Stimulated activated naive CD8-positive, alpha-beta T cell treated with anti-CD3 and anti-CD28 coated beads, Interleukin-15, Interleukin-2, amounts not matched to agents 100 ng/mL and 50 ng/mL, for 24 hours (primary cell): ENCODE results near the gene INO80E.
"Not testable (repeated sequence)": the region's sequence is repeated elsewhere in the genome, so short reads cannot be mapped to it uniquely, and the experiment has no call there.

Experiments
- H3K27ac Mint-ChIP-seq: one replicate; pipeline ENCODE4 v1.8.0; 2021; ENCODE audit warnings: mild to moderate bottlenecking, mixed read lengths
- H3K27me3 Mint-ChIP-seq: one replicate; pipeline ENCODE4 v1.8.0; 2021; ENCODE audit warnings: mixed read lengths
- H3K36me3 Mint-ChIP-seq: one replicate; pipeline ENCODE4 v1.8.0; 2021; ENCODE audit warnings: low read depth, mixed read lengths
- H3K4me1 Mint-ChIP-seq: one replicate; pipeline ENCODE4 v1.8.0; 2021; ENCODE audit warnings: low read depth, mixed read lengths
- H3K4me3 Mint-ChIP-seq: one replicate; pipeline ENCODE4 v1.8.0; 2021; ENCODE audit warnings: mild to moderate bottlenecking, mixed read lengths
- H3K9me3 Mint-ChIP-seq: one replicate; pipeline ENCODE4 v1.8.0; 2021; ENCODE audit warnings: mixed read lengths

Gene INO80E

DNA sequence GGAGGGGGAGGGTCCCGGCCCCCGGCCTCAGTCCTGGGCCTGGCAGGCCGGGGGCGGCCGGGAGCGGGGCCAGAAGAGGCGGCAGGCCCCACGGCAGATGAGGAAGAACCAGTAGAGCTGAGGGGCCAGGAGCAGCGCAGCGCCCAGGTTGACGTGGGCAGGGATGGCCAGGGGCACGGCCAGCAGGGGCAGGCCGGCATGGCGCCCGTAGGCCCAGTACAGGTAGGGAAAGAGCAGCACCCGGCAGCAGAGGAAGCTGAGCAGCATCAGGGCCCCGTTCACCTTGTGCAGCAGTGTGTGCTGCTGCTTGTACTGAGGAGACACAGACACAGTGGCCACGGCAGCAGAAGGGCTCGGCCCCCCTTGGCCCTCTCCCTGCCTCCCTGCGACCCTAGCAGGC, 29.1 kb downstream of the INO80E start:
- no peaks in the 10 kb centered on the region for H3K9me3 Mint-ChIP-seq
- H3K36me3 Mint-ChIP-seq, result no peaks in the 10 kb centered on the region
- peaks cover 34% of the 10 kb centered on the region for H3K27me3 Mint-ChIP-seq
- H3K27ac Mint-ChIP-seq, result no peak overlapping the region
- no peak overlapping the region for H3K4me3 Mint-ChIP-seq
- peaks cover 11% of the 10 kb centered on the region for H3K4me1 Mint-ChIP-seq

DNA sequence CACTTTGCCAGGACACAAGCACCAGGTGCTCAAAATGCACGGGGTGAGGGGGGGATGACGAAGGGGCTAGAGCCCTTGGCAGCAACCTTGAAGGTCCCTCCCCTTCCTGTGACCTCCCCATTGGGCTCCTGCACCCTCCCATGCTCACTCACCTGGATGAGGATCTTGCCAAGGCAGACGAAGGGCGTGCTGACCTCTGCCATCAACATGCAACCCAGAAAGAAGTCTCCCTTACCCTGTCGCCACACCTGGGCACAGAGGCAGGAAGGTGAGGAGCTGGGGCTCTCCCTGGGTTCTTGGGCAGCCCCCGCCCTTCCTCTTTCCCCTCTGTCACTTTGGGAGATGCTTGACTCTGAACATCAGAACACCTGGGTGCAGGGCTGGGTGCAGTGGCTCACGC, 29.5 kb downstream of the INO80E start:
- no peak overlapping the region for H3K4me3 Mint-ChIP-seq
- H3K36me3 Mint-ChIP-seq, result no peaks in the 10 kb centered on the region
- H3K27me3 Mint-ChIP-seq, result peaks cover 36% of the 10 kb centered on the region
- H3K27ac Mint-ChIP-seq, result no peak overlapping the region
- no peaks in the 10 kb centered on the region for H3K9me3 Mint-ChIP-seq
- peaks cover 11% of the 10 kb centered on the region for H3K4me1 Mint-ChIP-seq

- no peaks in the 10 kb centered on the region for H3K9me3 Mint-ChIP-seq
- H3K4me1 Mint-ChIP-seq, result peaks cover 2% of the 10 kb centered on the region
- no peak overlapping the region for H3K4me3 Mint-ChIP-seq
- no peak overlapping the region for H3K27ac Mint-ChIP-seq
- no peaks in the 10 kb centered on the region for H3K36me3 Mint-ChIP-seq
- peaks cover 35% of the 10 kb centered on the region for H3K27me3 Mint-ChIP-seq
Observed at GRCh38 chr16:30026449-30026848, 30.4 kb downstream of the INO80E start.

- Mint-ChIP-seq H3K27me3 (peaks cover 43% of the 10 kb centered on the region), H3K9me3 (no peaks in the 10 kb centered on the region), H3K36me3 (no peaks in the 10 kb centered on the region), H3K27ac (no peak overlapping the region), H3K4me3 (no peak overlapping the region), H3K4me1 (peaks cover 4% of the 10 kb centered on the region)
Observed at GRCh38 chr16:30027588-30028437, 31.8 kb downstream of the INO80E start.

- peaks cover 4% of the 10 kb centered on the region for H3K4me1 Mint-ChIP-seq
- no peak overlapping the region for H3K27ac Mint-ChIP-seq
- no peaks in the 10 kb centered on the region for H3K9me3 Mint-ChIP-seq
- no peak overlapping the region for H3K4me3 Mint-ChIP-seq
- no peaks in the 10 kb centered on the region for H3K36me3 Mint-ChIP-seq
- peaks cover 46% of the 10 kb centered on the region for H3K27me3 Mint-ChIP-seq
Observed at GRCh38 chr16:30028438-30029076, 32.5 kb downstream of the INO80E start.

- Mint-ChIP-seq H3K27me3 (peaks cover 52% of the 10 kb centered on the region), H3K27ac (no peak overlapping the region), H3K4me3 (no peak overlapping the region), H3K4me1 (peaks cover 7% of the 10 kb centered on the region), H3K9me3 (no peaks in the 10 kb centered on the region), H3K36me3 (no peaks in the 10 kb centered on the region)
Observed at GRCh38 chr16:30030011-30030685, 34.1 kb downstream of the INO80E start.

- Mint-ChIP-seq H3K4me3 (no peak within 1 kb of the TSS), H3K4me1 (peaks cover 7% of the 10 kb centered on the region), H3K27me3 (peaks cover 56% of the 10 kb centered on the region), H3K36me3 (no peaks in the 10 kb centered on the region), H3K27ac (no peak within 1 kb of the TSS), H3K9me3 (no peaks in the 10 kb centered on the region)
Observed at GRCh38 chr16:30030841-30031413, 34.9 kb downstream of the INO80E start, which contains the start of gene TLCD3B. TSS of gene TLCD3B (minus strand) at chr16:30031271. CDS start at chr16:30030527, 744 bp downstream.

DNA sequence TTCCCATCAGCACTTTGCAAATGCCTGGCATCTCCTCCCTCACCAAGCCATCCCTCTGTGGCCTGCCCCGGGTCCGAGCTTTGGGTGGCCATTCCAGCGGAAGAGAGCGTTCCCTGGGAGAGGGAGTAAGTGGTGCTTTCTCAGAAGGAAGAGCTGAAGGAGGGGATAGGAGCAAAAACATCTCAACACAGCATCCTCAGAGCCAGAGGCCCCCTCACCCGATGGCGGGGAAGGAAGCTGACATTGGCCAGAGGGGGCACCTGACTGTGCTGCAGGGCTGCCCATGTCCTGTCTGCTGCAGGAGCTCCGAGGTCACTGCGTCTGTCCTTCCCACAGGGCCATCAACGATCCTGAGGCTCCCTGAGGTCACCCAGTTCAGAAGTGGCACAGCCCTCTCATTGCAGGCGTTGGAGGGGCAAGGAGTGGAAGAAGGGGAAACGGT, 35.5 kb downstream of the INO80E start:
- no peaks in the 10 kb centered on the region for H3K9me3 Mint-ChIP-seq
- peaks cover 56% of the 10 kb centered on the region for H3K27me3 Mint-ChIP-seq
- H3K4me1 Mint-ChIP-seq, result peaks cover 7% of the 10 kb centered on the region
- H3K27ac Mint-ChIP-seq, result no peak overlapping the region
- no peak overlapping the region for H3K4me3 Mint-ChIP-seq
- H3K36me3 Mint-ChIP-seq, result no peaks in the 10 kb centered on the region

- Mint-ChIP-seq H3K4me1 (peaks cover 7% of the 10 kb centered on the region), H3K9me3 (no peaks in the 10 kb centered on the region), H3K36me3 (no peaks in the 10 kb centered on the region), H3K27ac (no peak overlapping the region), H3K4me3 (no peak overlapping the region), H3K27me3 (peaks cover 49% of the 10 kb centered on the region)
Observed at GRCh38 chr16:30032083-30032819, 36.2 kb downstream of the INO80E start.

GRCh38 chr16:30033270-30033669, 37.2 kb downstream of the INO80E start:
- H3K4me3 Mint-ChIP-seq, result no peak overlapping the region
- no peak overlapping the region for H3K27ac Mint-ChIP-seq
- H3K36me3 Mint-ChIP-seq, result no peaks in the 10 kb centered on the region
- peaks cover 7% of the 10 kb centered on the region for H3K4me1 Mint-ChIP-seq
- H3K27me3 Mint-ChIP-seq, result peaks cover 42% of the 10 kb centered on the region
- H3K9me3 Mint-ChIP-seq, result no peaks in the 10 kb centered on the region

- Mint-ChIP-seq H3K4me3 (no peak overlapping the region), H3K9me3 (no peaks in the 10 kb centered on the region), H3K36me3 (no peaks in the 10 kb centered on the region), H3K27me3 (peaks cover 10% of the 10 kb centered on the region), H3K27ac (no peak overlapping the region), H3K4me1 (no peaks in the 10 kb centered on the region)
Observed at GRCh38 chr16:30040221-30040620, 44.2 kb downstream of the INO80E start.

GRCh38 chr16:30040690-30041089, 44.6 kb downstream of the INO80E start:
- not testable (repeated sequence) for H3K36me3 Mint-ChIP-seq, H3K27me3 Mint-ChIP-seq, H3K4me3 Mint-ChIP-seq, H3K27ac Mint-ChIP-seq, H3K4me1 Mint-ChIP-seq, H3K9me3 Mint-ChIP-seq

DNA sequence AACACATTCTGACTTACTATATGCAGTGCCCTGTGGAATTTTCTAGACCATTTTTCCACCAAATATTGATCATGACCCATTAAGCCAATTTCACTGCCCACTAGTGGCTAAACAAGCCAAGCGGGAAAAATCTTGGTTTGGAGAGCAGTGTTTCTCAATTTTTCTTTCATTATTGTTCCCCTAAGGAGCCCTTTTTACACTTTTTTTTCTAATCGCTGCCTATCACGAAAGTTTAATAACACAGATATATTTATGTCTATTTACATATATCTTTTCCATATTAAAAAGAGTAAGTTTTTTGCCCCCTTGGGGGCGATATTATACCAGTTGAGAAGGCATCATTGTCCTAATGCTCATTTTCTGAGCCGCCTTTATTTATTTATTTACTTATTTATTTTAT, 45.8 kb downstream of the INO80E start:
- Mint-ChIP-seq H3K27ac (no peak overlapping the region), H3K4me1 (no peaks in the 10 kb centered on the region), H3K4me3 (no peak overlapping the region)

GRCh38 chr16:30046178-30046577, 50.1 kb downstream of the INO80E start:
- Mint-ChIP-seq H3K4me1 (no peaks in the 10 kb centered on the region), H3K36me3 (no peaks in the 10 kb centered on the region), H3K27me3 (no peaks in the 10 kb centered on the region), H3K27ac (no peak overlapping the region), H3K4me3 (no peak overlapping the region), H3K9me3 (no peaks in the 10 kb centered on the region)

More for the DNA sequence above, 45.8 kb downstream of the INO80E start:
- Mint-ChIP-seq H3K36me3 (no peaks in the 10 kb centered on the region), H3K9me3 (no peaks in the 10 kb centered on the region), H3K27me3 (peaks cover 7% of the 10 kb centered on the region)
